Ovary (tissue), 9 donors: ENCODE data around the gene FOXO1. TPM values are rescaled to one million over a fixed set of nuclear protein-coding genes. Genes with fewer than 3 reads are reported as not detected.

ENCODE experiments used
- DNase-seq, 5 donors: peaks; one replicate each; pipeline ENCODE4 v3.0.0-alpha.2; 2019 to 2020
- H3K27ac ChIP-seq, 2 donors: fragments of 200-600 bp; one replicate each; pipeline versions ENCODE4 v1.5.1 to v1.8.0; 2019 to 2022
- H3K27me3 ChIP-seq: fragments of 200-600 bp; one replicate; pipeline ENCODE4 v1.8.0; 2022
- H3K36me3 ChIP-seq: fragments of 200-600 bp; sonication (generic); one replicate; pipeline ENCODE4 v1.5.1; 2019
- H3K4me1 ChIP-seq: one replicate; pipeline ENCODE4 v1.8.1; 2013; ENCODE audit warnings: mild to moderate bottlenecking, moderate library complexity; ENCODE audit not compliant: insufficient read depth
- H3K4me3 ChIP-seq: fragments of 200-600 bp; sonication (generic); one replicate; pipeline ENCODE4 v1.5.1; 2017
- H3K9me3 ChIP-seq, 2 donors: fragments of 200-600 bp in 1 of 2; sonication (generic) in 1 of 2; one replicate each; pipeline versions ENCODE4 v1.5.1 to v1.8.1; 2013 to 2019; ENCODE audit warnings: mild to moderate bottlenecking in 1 of 2, moderate library complexity in 1 of 2
- CTCF ChIP-seq, 3 donors: fragments of 450-650 bp in 2 of 3; fragments of 200-600 bp in 1 of 3; IDR thresholded peaks; one replicate each; pipeline versions ENCODE4 v1.5.1 to v1.8.0; 2016 to 2022; ENCODE audit warnings: antibody characterized with exemption in 3 of 3, mild to moderate bottlenecking in 1 of 3
- EP300 ChIP-seq: sonication (generic); formaldehyde crosslinking; IDR thresholded peaks from one replicate; pipeline ENCODE4 v1.6.1; 2017; ENCODE audit warnings: antibody characterized with exemption
- POLR2A ChIP-seq: fragments of 450-650 bp; IDR thresholded peaks from one replicate; pipeline ENCODE4 v1.6.1; 2017; ENCODE audit warnings: antibody characterized with exemption, mild to moderate bottlenecking, moderate library complexity
- WGBS, 3 donors: extraction: QIAGEN DNeasy Blood & Tissue Kit in 1 of 3; methylation state at CpG; one replicate each; pipeline versions ENCODE4 v1.1.5 to v1.1.7; 2013 to 2017; 5-methylcytosine and 5-hydroxymethylcytosine counted together
- intact Hi-C, 4 donors: fragments of 100-400 bp; cut with DNase I; formaldehyde crosslinking; loops; one replicate each; pipeline versions ENCODE4 v1.11.0 to v1.15.1; 2022 to 2023
- polyA plus RNA-seq, 2 donors: library from polyadenylated mRNA; stranded (reverse); fragments of 200-250 nt in 1 of 2; fragments of 350-450 nt in 1 of 2; fragmentation: Illumina TruSeq in 1 of 2; extraction: RNeasy Lipid Tissue Mini Kit (QIAGEN cat#74804) in 1 of 2; gene quantifications; one replicate each; pipeline ENCODE4 v1.2.3, GENCODE V29; 2013 to 2014
- total RNA-seq, 7 donors: library from RNA; depleted of rRNA in 2 of 7; stranded (reverse); fragments of >200 nt in 2 of 7; fragmentation: NEBNext Ultra II Directional in 3 of 7; extraction: Animal tissue kit (Norgen Biotek cat#: 25700) in 3 of 7; gene quantifications; one replicate each; pipeline versions ENCODE4 v1.1.0 to v1.2.4, GENCODE V29; 2016 to 2023
- donor health status: DM: no; HTN: no; CAD: no; lungs with moderate emphysema.
- donor health status: DM: no; HTN: no; CAD: no.
- donor health status: Bipolar disorder and iron deficiency.
- donor health status: DM: yes; HTN: yes; CAD: no.
- donor health status: DM: no; HTN: no; CAD: no.
- donor health status: DM: yes; HTN: yes; CAD: no.

FOXO1 gene
- total and polyA plus RNA-seq, 9 donors, result 51.5 to 157 (median 107) TPM

- Histone ChIP-seq H3K4me1 (peaks cover 31% of the 10 kb centered on the region), H3K27me3 (no peaks in the 10 kb centered on the region), H3K36me3 (no peaks in the 10 kb centered on the region), H3K27ac (no peak overlapping the region), H3K4me3 (no peak overlapping the region), H3K9me3 (no peaks in the 10 kb centered on the region)
- TF ChIP-seq CTCF (IDR thresholded peaks at IDR 0.05) (no peak), EP300 (no peak), POLR2A (no peak)
- intact Hi-C loops, result no loop called here
- DNase-seq, result no peak
- 86 to 91% (median 88%) methylated on average over 5 of the region's 5 CpGs for WGBS, 3 donors
Observed at GRCh38 chr13:40657307-40657706, 9.1 kb downstream of the FOXO1 start.

- Histone ChIP-seq H3K4me3 (no peak overlapping the region), H3K36me3 (no peaks in the 10 kb centered on the region), H3K9me3 (no peaks in the 10 kb centered on the region), H3K27ac (no peak overlapping the region), H3K4me1 (peaks cover 34% of the 10 kb centered on the region), H3K27me3 (no peaks in the 10 kb centered on the region)
- DNase-seq, result no peak
- WGBS, 3 donors, result 57 to 78% (median 60%) methylated on average over 1 of the region's 1 CpG
- TF ChIP-seq CTCF (IDR thresholded peaks at IDR 0.05), result no peak
- no peak for TF ChIP-seq POLR2A
- TF ChIP-seq EP300, result no peak
- intact Hi-C loops, result no loop called here
Observed at GRCh38 chr13:40656358-40656757, 10.1 kb downstream of the FOXO1 start.

- Histone ChIP-seq H3K9me3 (no peaks in the 10 kb centered on the region), H3K4me3 (no peak overlapping the region), H3K36me3 (no peaks in the 10 kb centered on the region), H3K27ac (no peak overlapping the region), H3K4me1 (peaks cover 37% of the 10 kb centered on the region), H3K27me3 (no peaks in the 10 kb centered on the region)
- WGBS, 3 donors, result 29 to 36% (median 35%) methylated on average over 3 of the region's 3 CpGs
- no peak for TF ChIP-seq CTCF (IDR thresholded peaks at IDR 0.05)
- TF ChIP-seq EP300, result no peak
- no peak for TF ChIP-seq POLR2A
- intact Hi-C loops, result no loop called here
- no peak for DNase-seq
Observed at GRCh38 chr13:40653527-40654318, 12.7 kb downstream of the FOXO1 start.

GRCh38 chr13:40652588-40652940 is 13.9 kb downstream of the FOXO1 start:
- Histone ChIP-seq H3K4me1 (peaks cover 33% of the 10 kb centered on the region), H3K27ac (no peak overlapping the region), H3K36me3 (no peaks in the 10 kb centered on the region), H3K4me3 (no peak overlapping the region), H3K27me3 (no peaks in the 10 kb centered on the region), H3K9me3 (no peaks in the 10 kb centered on the region)
- 20 to 28% (median 25%) methylated on average over 2 of the region's 2 CpGs for WGBS, 3 donors
- intact Hi-C loops, result no loop called here
- TF ChIP-seq POLR2A, result no peak
- TF ChIP-seq EP300, result no peak
- no peak for TF ChIP-seq CTCF (IDR thresholded peaks at IDR 0.05)
- DNase-seq, result no peak
